Hematopoietic multipotent progenitor cell (in vitro differentiated cells): Measurements from ENCODE around the gene MALRD1. TPM values are rescaled to one million over a fixed set of nuclear protein-coding genes. Genes with fewer than 3 reads are reported as not detected.
A peak's percentile ranks its signal among the peaks of the same experiment; 100 is the strongest.

Source experiments
- DNase-seq, 3 donors: peaks; one replicate each; pipeline ENCODE4 v3.0.0-alpha.2; 2011 to 2015; ENCODE audit warnings: low read depth in 2 of 3, low spot score in 2 of 3
- total RNA-seq: library from RNA; depleted of rRNA; stranded (reverse); fragments of >200 nt; gene quantifications from one replicate; pipeline ENCODE4 v1.2.3, GENCODE V29; 2012

Gene MALRD1
- total RNA-seq, 1 donor: 35.5 TPM

- DNase-seq: no peak
Observed at GRCh38 chr10:19628767-19629560, 580.4 kb downstream of the MALRD1 start.

GRCh38 chr10:19629567-19629966 lies 581.0 kb downstream of the MALRD1 start:
- peak in 1 of 3 donors; percentile 57 for DNase-seq

GRCh38 chr10:19634163-19634562 lies 585.6 kb downstream of the MALRD1 start:
- no peak for DNase-seq

GRCh38 chr10:19638182-19638895 lies 589.7 kb downstream of the MALRD1 start:
- peak in 1 of 3 donors; percentile 49 for DNase-seq

GRCh38 chr10:19638896-19639233 lies 590.3 kb downstream of the MALRD1 start:
- DNase-seq: no peak

- DNase-seq: peak in 1 of 3 donors; percentile 76
Observed at GRCh38 chr10:19640566-19641263, 592.1 kb downstream of the MALRD1 start.

- no peak for DNase-seq
Observed at GRCh38 chr10:19651549-19651948, 602.9 kb downstream of the MALRD1 start.

- no peak for DNase-seq
Observed at GRCh38 chr10:19652750-19653149, 604.1 kb downstream of the MALRD1 start.

- no peak for DNase-seq
Observed at GRCh38 chr10:19653931-19654330, 605.3 kb downstream of the MALRD1 start.

GRCh38 chr10:19654576-19654975 lies 606.0 kb downstream of the MALRD1 start:
- DNase-seq: no peak

- DNase-seq: no peak
Observed at GRCh38 chr10:19656420-19657042, 607.9 kb downstream of the MALRD1 start.

GRCh38 chr10:19658131-19658530 lies 609.5 kb downstream of the MALRD1 start:
- DNase-seq: no peak

GRCh38 chr10:19658622-19659233 lies 610.1 kb downstream of the MALRD1 start:
- DNase-seq: no peak

- no peak for DNase-seq
Observed at GRCh38 chr10:19659920-19660655, 611.5 kb downstream of the MALRD1 start.

GRCh38 chr10:19663344-19663743 lies 614.7 kb downstream of the MALRD1 start:
- no peak for DNase-seq

- no peak for DNase-seq
Observed at GRCh38 chr10:19668116-19668515, 619.5 kb downstream of the MALRD1 start.

GRCh38 chr10:19676063-19676462 lies 627.5 kb downstream of the MALRD1 start:
- no peak for DNase-seq

GRCh38 chr10:19683356-19683755 lies 634.8 kb downstream of the MALRD1 start:
- DNase-seq: no peak

GRCh38 chr10:19683960-19684359 lies 635.4 kb downstream of the MALRD1 start:
- DNase-seq: peak in 1 of 3 donors; percentile 3

- DNase-seq: no peak
Observed at GRCh38 chr10:19688344-19688743, 639.7 kb downstream of the MALRD1 start.
